ENCODE measurements around the gene ZNF10. TPM values are rescaled to one million over a fixed set of nuclear protein-coding genes. Genes with fewer than 3 reads are reported as not detected.

The ZNF10 gene
- total RNA-seq, 4 donors from 2014 or later: 2.2 to 8.8 (median 5.1) TPM

GRCh38 chr12:133130808-133131128, 341 bp downstream of the ZNF10 start:
- peak overlapping the region; percentile 75 for H3K4me3 ChIP-seq (ENCODE audit: low read depth, poor library complexity, severe bottlenecking)
- peak in 1 of 2 donors; percentile 88 for DNase-seq (ENCODE audit: low spot score in 2 of 2)
- TF ChIP-seq POLR2A (IDR thresholded peaks at IDR 0.05): no peak
- TF ChIP-seq CTCF (IDR thresholded peaks at IDR 0.05): no peak
- intact Hi-C loops (cut with DNase I; ENCODE audit: low total_unique reads): no loop called here
- 0 to 1% methylated on average over 17 of the region's 17 CpGs for WGBS, 2 donors

GRCh38 chr12:133135747-133136146, 5.3 kb downstream of the ZNF10 start:
- WGBS, 2 donors: 96 to 100% methylated on average over 2 of the region's 2 CpGs
- DNase-seq (ENCODE audit: low spot score in 2 of 2): no peak
- TF ChIP-seq POLR2A (IDR thresholded peaks at IDR 0.05) (no peak), CTCF (IDR thresholded peaks at IDR 0.05) (no peak)
- H3K4me3 ChIP-seq (ENCODE audit: low read depth, poor library complexity, severe bottlenecking): no peak overlapping the region
- intact Hi-C loops (cut with DNase I; ENCODE audit: low total_unique reads): no loop called here

GRCh38 chr12:133145981-133146380, 15.6 kb downstream of the ZNF10 start:
- intact Hi-C loops (cut with DNase I; ENCODE audit: low total_unique reads): no loop called here
- no peak for DNase-seq (ENCODE audit: low spot score in 2 of 2)
- H3K4me3 ChIP-seq (ENCODE audit: low read depth, poor library complexity, severe bottlenecking): no peak overlapping the region
- WGBS, 2 donors: 94 to 95% methylated on average over 2 of the region's 2 CpGs
- TF ChIP-seq CTCF (IDR thresholded peaks at IDR 0.05) (no peak), POLR2A (IDR thresholded peaks at IDR 0.05) (no peak)

- WGBS, 2 donors: 97 to 100% methylated on average over 2 of the region's 2 CpGs
- DNase-seq (ENCODE audit: low spot score in 2 of 2): no peak
- TF ChIP-seq POLR2A (IDR thresholded peaks at IDR 0.05) (no peak), CTCF (IDR thresholded peaks at IDR 0.05) (no peak)
- intact Hi-C loops (cut with DNase I; ENCODE audit: low total_unique reads): no loop called here
- H3K4me3 ChIP-seq (ENCODE audit: low read depth, poor library complexity, severe bottlenecking): no peak overlapping the region
Measured at GRCh38 chr12:133156125-133156690, 25.8 kb downstream of the ZNF10 start.

- WGBS, 2 donors: 89 to 90% methylated on average over 3 of the region's 3 CpGs
- TF ChIP-seq CTCF (IDR thresholded peaks at IDR 0.05) (no peak), POLR2A (IDR thresholded peaks at IDR 0.05) (no peak)
- DNase-seq (ENCODE audit: low spot score in 2 of 2): no peak
- intact Hi-C loops (cut with DNase I; ENCODE audit: low total_unique reads): no loop called here
- H3K4me3 ChIP-seq (ENCODE audit: low read depth, poor library complexity, severe bottlenecking): no peak overlapping the region
Measured at GRCh38 chr12:133165776-133166175, 35.3 kb downstream of the ZNF10 start.

GRCh38 chr12:133172491-133172890, 42.1 kb downstream of the ZNF10 start:
- 85 to 100% methylated on average over 1 of the region's 1 CpG for WGBS, 2 donors
- intact Hi-C loops (cut with DNase I; ENCODE audit: low total_unique reads): no loop called here
- TF ChIP-seq POLR2A (IDR thresholded peaks at IDR 0.05) (no peak), CTCF (IDR thresholded peaks at IDR 0.05) (no peak)
- DNase-seq (ENCODE audit: low spot score in 2 of 2): no peak
- no peak overlapping the region for H3K4me3 ChIP-seq (ENCODE audit: low read depth, poor library complexity, severe bottlenecking)
